Heart left ventricle (tissue), 16 donors: ENCODE results near the gene ASF1B. TPM values are rescaled to one million over a fixed set of nuclear protein-coding genes. Genes with fewer than 3 reads are reported as not detected.
A peak's percentile ranks its signal among the peaks of the same experiment; 100 is the strongest.
"Not testable (repeated sequence)": the region's sequence is repeated elsewhere in the genome, so short reads cannot be mapped to it uniquely, and the experiment has no call there.

Experiments
- ATAC-seq, 4 donors: fragments of 200-7000 bp; cut with Tn5 transposase; one replicate each; pipeline ENCODE4 v1.9.1; 2020 to 2022; ENCODE audit warnings: moderate library complexity in 4 of 4, mild to moderate bottlenecking in 3 of 4, moderate number of reproducible peaks in 1 of 4
- DNase-seq, 5 donors: peaks; one replicate each; pipeline ENCODE4 v3.0.0-alpha.2; 2020
- H3K27ac ChIP-seq, 12 donors: fragments of 200-600 bp; sonication (generic) in 4 of 12; one replicate each; pipeline versions ENCODE4 v1.5.0 to v1.8.0; 2016 to 2022; ENCODE audit warnings: mild to moderate bottlenecking in 2 of 12
- H3K27me3 ChIP-seq, 9 donors: fragments of 200-600 bp; sonication (generic) in 2 of 9; one replicate each; pipeline versions ENCODE4 v1.5.1 to v1.8.0; 2016 to 2022; ENCODE audit warnings: mild to moderate bottlenecking in 3 of 9
- H3K36me3 ChIP-seq, 9 donors: fragments of 200-600 bp; sonication (generic) in 2 of 9; one replicate each; pipeline versions ENCODE4 v1.5.0 to v1.8.0; 2018 to 2022; ENCODE audit warnings: mild to moderate bottlenecking in 2 of 9
- H3K4me1 ChIP-seq, 12 donors: fragments of 200-600 bp; sonication (generic) in 4 of 12; one replicate each; pipeline versions ENCODE4 v1.5.0 to v1.8.0; 2016 to 2022; ENCODE audit warnings: mild to moderate bottlenecking in 3 of 12
- H3K4me3 ChIP-seq, 12 donors: fragments of 200-600 bp; sonication (generic) in 4 of 12; one replicate each; pipeline versions ENCODE4 v1.5.0 to v1.8.0; 2017 to 2022; ENCODE audit warnings: mild to moderate bottlenecking in 9 of 12, moderate library complexity in 4 of 12
- H3K9me3 ChIP-seq, 12 donors: fragments of 200-600 bp; sonication (generic) in 4 of 12; one replicate each; pipeline versions ENCODE4 v1.5.0 to v1.8.0; 2016 to 2022; ENCODE audit warnings: mild to moderate bottlenecking in 1 of 12
- CTCF ChIP-seq, 12 donors: fragments of 200-600 bp; sonication (generic) in 4 of 12; IDR thresholded peaks; one replicate each; pipeline versions ENCODE4 v1.5.0 to v1.8.0; 2018 to 2022; ENCODE audit warnings: antibody characterized with exemption in 12 of 12, mild to moderate bottlenecking in 5 of 12
- POLR2A ChIP-seq, 2 donors: fragments of 450-650 bp; IDR thresholded peaks; one replicate each; pipeline ENCODE4 v1.6.1; 2017; ENCODE audit warnings: antibody characterized with exemption in 2 of 2, mild to moderate bottlenecking in 2 of 2, moderate library complexity in 2 of 2
- WGBS, 4 donors: extraction: QIAGEN DNeasy Blood & Tissue Kit in 2 of 4; methylation state at CpG; one replicate each; pipeline versions ENCODE4 v1.1.5 to v1.1.7; 2013 to 2018; 5-methylcytosine and 5-hydroxymethylcytosine counted together
- intact Hi-C, 10 donors: fragments of 100-400 bp; cut with DNase I; formaldehyde crosslinking; loops; one replicate each; pipeline versions ENCODE4 v1.11.1 to v1.14.2; 2022
- long read RNA-seq, 3 donors: library from polyadenylated mRNA; unstranded; transcript quantifications; one replicate each; pipeline ENCODE4 v2.0.0, GENCODE V29; 2020 to 2021
- polyA plus RNA-seq, 2 donors: library from polyadenylated mRNA; stranded (reverse); fragments of 200-250 nt; gene quantifications; one replicate each; pipeline ENCODE4 v1.2.3, GENCODE V29; 2013
- total RNA-seq, 9 donors: library from RNA; depleted of rRNA in 2 of 9; stranded (reverse); fragments of >200 nt in 2 of 9; fragmentation: NEBNext Ultra II Directional in 3 of 9; extraction: Animal tissue kit (Norgen Biotek cat#: 25700) in 3 of 9; gene quantifications; one replicate each; pipeline versions ENCODE4 v1.1.0 to v1.2.4, GENCODE V29; 2016 to 2023
- donor health status: ischemic (EF 13 %, LVEDD 7.1; RV severe dilation, severe dysfunction).
- donor health status: healthy with polysubstance abuse.
- donor health status: DM: no; HTN: yes; CAD: no.
- donor health status: DM: no; HTN: no; CAD: no.
- donor health status: ischemic (EF 25% LVEDD 6.9; RV normal size, moderate dysfunction).
- donor health status: ischemic (EF 25% LVEDD 5.7; RV mildly dilated, moderate dysfunction).
- donor health status: healthy.
- donor health status: DM: yes; HTN: yes; CAD: no.
- donor health status: ischemic (EF 35%, LVEDD 5.7; RV mildly dilated, moderate dysfunction).
- donor health status: nonischemic (EF 11% LVEDD 7.7; RV severe dilation, severe dysfunction).
- donor health status: DM: yes; HTN: yes; CAD: no.
- donor health status: PGD.
- donor health status: ischemic (EF 29% LVEDD 5.4; RV normal size, mild dysfunction).
- donor health status: nonischemic (EF 23%, LVEDD 6.1; RV moderate dilation, normal function).

Gene ASF1B
- total RNA-seq (1 to 10 TPM in 4 of 9 donors, under 1 TPM in 5; 0.42 to 7.0 (median 0.91) TPM), polyA plus RNA-seq (1 to 10 TPM in 1 of 2 donors, under 1 TPM in 1; 0.19 to 1.0 TPM)
- long read RNA-seq, donor 1 = 0 reads
- long read RNA-seq, donor 2, partial matches to known transcripts = 0 of 3 reads
- long read RNA-seq, donor 2, other reads (novel, unspliced or antisense) = 0 of 3 reads
- long read RNA-seq, donor 3, partial matches to known transcripts = 0 of 1 reads
- long read RNA-seq, donor 3, other reads (novel, unspliced or antisense) = 0 of 1 reads

- Histone ChIP-seq H3K27me3 (no peaks in the 10 kb centered on the region), H3K36me3 (no peaks in the 10 kb centered on the region), H3K27ac (peak within 1 kb of the TSS; percentile 70 to 97 (median 93)), H3K4me3 (peak within 1 kb of the TSS; percentile 43 to 97 (median 78)), H3K4me1 (peaks cover 0 to 47% (median 28%) of the 10 kb centered on the region in 12 donors), H3K9me3 (no peaks in the 10 kb centered on the region)
- 0 to 1% (median 0%) methylated on average over 43 to 78 of the region's 78 CpGs for WGBS, 4 donors
- intact Hi-C loops = loop anchor here in 5 of 10 donors (1.0 to 10.0 kb wide), 9 partner anchors 18 to 358 kb away; partner anchors contain the start of genes MISP3 (in 2 of the 5), GIPC1 (in 1 of the 5), PTGER1 (in 1 of the 5) and SAMD1 (in 1 of the 5)
- DNase-seq = peak; percentile 99 to 100 (median 99)
- TF ChIP-seq CTCF (IDR thresholded peaks at IDR 0.05) (peak; percentile 75 to 100 (median 88)), POLR2A (IDR thresholded peaks at IDR 0.05) (peak in 1 of 2 donors; percentile 80)
- ATAC-seq = peak; percentile 92 to 96 (median 94)
These were observed at the start of gene ASF1B for GRCh38 chr19:14136509-14137281. Gene ASF1B (minus strand): TSS chr19:14136589. CDS start chr19:14136456, 133 bp downstream.

- H3K27ac ChIP-seq, ATAC-seq, H3K9me3 ChIP-seq, DNase-seq, intact Hi-C loops, H3K4me3 ChIP-seq, H3K27me3 ChIP-seq, H3K4me1 ChIP-seq, H3K36me3 ChIP-seq: not testable (repeated sequence)
- 88 to 98% (median 94%) methylated on average over 1 of the region's 1 CpG for WGBS, 4 donors
These were observed 49.3 kb upstream of the ASF1B start for GRCh38 chr19:14185691-14186090.

- Histone ChIP-seq H3K27me3 (no peaks in the 10 kb centered on the region), H3K9me3 (no peaks in the 10 kb centered on the region), H3K4me3 (no peak overlapping the region), H3K36me3 (no peaks in the 10 kb centered on the region), H3K4me1 (no peaks in the 10 kb centered on the region), H3K27ac (no peak overlapping the region)
- intact Hi-C loops = no loop called here
- DNase-seq (no peak), ATAC-seq (no peak)
- WGBS, 4 donors = 98 to 99% (median 98%) methylated on average over 5 of the region's 5 CpGs
- TF ChIP-seq POLR2A (IDR thresholded peaks at IDR 0.05) (no peak), CTCF (IDR thresholded peaks at IDR 0.05) (no peak)
These were observed 48.8 kb upstream of the ASF1B start for GRCh38 chr19:14185158-14185557.

GRCh38 chr19:14183741-14184350 is 47.5 kb upstream of the ASF1B start:
- 59 to 72% (median 70%) methylated on average over 8 to 14 of the region's 14 CpGs for WGBS, 4 donors
- Histone ChIP-seq H3K4me1 (no peaks in the 10 kb centered on the region), H3K27me3 (no peaks in the 10 kb centered on the region), H3K4me3 (no peak overlapping the region), H3K27ac (no peak overlapping the region), H3K9me3 (no peaks in the 10 kb centered on the region), H3K36me3 (no peaks in the 10 kb centered on the region)
- intact Hi-C loops = no loop called here
- ATAC-seq (peak in 2 of 4 donors; percentile 19 to 27), DNase-seq (no peak)
- TF ChIP-seq POLR2A (IDR thresholded peaks at IDR 0.05) (no peak), CTCF (IDR thresholded peaks at IDR 0.05) (no peak)
